Fibroblast of skin of back (primary cell): ENCODE data around the gene RALGAPA2.

Experiments
- DNase-seq: peaks from one replicate; pipeline ENCODE4 v3.0.0-alpha.2; 2013

Gene RALGAPA2

DNA sequence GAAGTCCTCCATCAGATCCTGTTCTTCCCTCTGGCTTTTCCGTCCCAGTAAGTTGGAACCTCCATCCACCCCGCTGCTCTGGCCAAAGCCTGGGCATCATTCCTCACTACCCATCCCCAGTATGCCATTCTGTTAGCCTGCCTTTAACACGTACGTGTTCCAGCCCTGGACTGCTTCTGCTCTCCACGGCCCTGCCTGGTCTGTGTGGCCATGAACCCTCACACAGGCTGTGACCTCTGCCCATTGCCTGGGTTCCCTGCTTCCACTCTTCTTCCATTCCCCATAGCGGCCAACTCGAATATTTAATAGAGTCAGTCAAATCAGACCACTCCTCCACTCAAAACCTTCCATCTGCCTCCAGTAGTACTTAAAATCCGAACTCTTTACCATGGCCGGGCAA is 29.4 kb downstream of the RALGAPA2 start:
- no peak for DNase-seq

DNA sequence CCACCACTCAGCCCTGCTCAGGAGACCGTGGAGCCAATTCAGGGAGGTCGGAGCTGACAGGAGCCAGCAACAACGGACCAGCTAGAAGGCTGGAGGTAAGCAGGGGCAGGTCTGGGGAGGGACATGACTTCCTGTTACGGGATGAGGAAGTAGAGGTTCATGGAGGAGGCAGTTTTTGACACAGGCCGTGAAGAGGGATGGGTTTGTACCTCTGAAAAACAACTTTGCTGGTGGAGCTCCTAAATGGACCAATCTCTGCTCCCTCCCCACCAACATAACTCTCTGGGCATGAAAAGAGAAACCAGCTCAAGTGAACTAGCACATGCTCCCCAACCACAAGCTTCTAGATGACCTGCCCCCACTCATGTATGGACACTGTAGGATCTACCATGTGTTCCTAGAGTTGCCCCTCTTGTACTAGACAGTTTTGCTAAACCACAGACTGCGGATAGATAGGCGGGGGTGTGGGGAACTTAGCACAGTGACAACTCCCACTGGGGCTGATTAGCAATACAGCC is 31.4 kb downstream of the RALGAPA2 start:
- DNase-seq = no peak

DNA sequence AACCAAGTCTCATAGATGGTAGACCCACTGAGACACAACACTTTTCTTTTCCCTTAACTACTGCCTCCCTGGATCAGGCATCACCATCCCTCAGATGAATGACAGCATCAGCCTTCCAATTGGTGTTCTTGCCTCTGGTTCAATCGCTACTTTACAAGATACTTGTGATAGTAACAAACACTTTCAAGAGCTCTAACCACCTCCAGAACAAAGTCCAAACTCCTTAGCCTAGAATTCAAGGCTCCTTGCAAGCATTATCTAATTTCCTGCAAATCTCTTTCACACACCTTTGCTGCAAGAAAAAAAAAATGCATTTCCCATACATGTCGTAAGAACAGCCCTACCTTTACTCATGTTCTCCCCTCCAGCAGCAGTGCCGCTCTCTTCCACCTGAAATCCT is 33.1 kb downstream of the RALGAPA2 start:
- DNase-seq = no peak

DNA sequence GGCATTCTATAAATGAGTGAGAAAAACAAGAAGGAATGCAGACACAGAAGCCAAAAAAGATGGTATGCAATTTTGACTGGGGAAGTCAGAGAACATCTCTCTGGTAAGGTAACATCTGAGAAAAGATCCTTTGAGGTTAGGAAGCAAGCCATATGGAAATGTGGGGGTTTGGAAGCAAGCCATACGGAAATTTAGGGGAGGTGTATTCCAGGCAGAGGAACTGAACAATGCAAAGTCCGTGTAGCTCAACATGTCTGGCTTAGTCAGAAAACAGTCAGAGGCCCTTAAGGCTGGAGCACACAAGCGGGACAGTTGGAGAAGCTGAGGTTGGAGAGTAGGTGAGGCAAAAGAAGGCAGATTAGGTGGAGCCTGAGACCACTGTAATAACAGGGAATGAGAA is 35.3 kb downstream of the RALGAPA2 start:
- no peak for DNase-seq

DNA sequence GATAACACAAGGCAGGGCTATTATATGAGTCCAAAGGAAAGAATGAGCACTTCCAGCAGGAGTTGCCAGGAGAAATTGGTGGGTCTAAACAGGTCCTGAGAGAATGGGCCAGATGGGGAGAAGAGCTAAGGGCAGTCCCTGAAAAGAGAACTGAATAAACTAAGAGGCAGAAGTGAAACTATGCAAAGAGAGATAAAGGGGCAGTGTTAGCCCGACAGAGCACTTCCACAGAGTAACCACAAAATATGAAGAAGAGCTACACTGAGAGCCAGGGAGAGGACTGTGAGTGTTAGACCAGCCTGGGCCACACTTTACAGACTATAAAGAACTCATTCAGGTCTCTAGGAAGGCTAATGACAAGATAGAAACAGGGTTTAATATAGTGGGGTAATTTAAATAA is 43.8 kb downstream of the RALGAPA2 start:
- peak; percentile 7 for DNase-seq

DNA sequence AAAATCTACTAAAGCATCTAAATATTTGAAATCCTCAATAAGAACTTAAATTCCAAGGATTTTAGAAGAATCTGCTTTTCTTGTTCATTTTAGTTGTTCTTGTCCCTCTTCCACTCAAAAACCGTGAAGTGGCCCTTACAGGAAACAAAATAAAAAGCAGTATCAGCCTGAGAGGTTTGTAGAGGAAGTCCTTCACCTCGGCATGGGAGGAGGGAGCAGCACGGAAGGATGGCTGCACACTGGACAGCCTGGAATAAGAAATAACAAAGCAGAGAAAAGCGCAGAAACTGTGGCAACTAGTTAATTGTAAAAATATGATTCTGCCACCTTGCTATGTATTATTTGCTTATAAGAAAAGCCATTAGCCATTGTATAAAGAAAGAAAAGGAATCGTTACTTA is 46.1 kb downstream of the RALGAPA2 start:
- no peak for DNase-seq

DNA sequence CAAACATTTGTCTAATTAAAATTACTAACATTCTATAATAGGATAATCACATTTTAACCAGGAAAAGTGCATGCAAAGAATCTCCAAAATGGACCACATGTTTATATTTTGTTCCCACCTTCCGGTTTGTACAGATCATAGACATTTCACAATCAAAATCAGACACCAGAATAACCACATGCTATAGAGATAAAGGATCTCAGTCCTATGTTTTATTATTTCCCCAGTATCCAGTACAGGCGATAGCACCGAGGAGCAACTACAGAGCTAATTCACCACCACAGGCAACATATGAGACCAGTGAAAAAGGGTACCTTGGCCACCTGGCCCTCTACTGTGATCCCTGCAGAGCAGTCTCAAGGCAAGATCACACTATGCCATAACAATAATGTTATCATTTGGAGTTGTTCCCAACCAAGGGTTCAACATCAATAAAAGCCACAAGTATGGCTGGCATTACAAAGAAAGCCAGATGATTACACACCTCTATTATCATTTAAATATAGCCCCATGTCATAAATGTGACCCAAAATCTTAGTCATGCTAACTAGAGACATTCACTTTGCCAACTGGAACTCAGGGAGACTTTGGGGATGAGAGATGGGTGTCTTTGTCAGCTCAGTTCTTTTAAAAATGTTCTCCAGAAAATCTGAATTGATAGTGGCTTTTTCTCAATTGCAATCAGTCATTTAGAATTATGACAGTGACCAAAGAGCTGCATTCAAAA is 46.7 kb downstream of the RALGAPA2 start:
- no peak for DNase-seq

DNA sequence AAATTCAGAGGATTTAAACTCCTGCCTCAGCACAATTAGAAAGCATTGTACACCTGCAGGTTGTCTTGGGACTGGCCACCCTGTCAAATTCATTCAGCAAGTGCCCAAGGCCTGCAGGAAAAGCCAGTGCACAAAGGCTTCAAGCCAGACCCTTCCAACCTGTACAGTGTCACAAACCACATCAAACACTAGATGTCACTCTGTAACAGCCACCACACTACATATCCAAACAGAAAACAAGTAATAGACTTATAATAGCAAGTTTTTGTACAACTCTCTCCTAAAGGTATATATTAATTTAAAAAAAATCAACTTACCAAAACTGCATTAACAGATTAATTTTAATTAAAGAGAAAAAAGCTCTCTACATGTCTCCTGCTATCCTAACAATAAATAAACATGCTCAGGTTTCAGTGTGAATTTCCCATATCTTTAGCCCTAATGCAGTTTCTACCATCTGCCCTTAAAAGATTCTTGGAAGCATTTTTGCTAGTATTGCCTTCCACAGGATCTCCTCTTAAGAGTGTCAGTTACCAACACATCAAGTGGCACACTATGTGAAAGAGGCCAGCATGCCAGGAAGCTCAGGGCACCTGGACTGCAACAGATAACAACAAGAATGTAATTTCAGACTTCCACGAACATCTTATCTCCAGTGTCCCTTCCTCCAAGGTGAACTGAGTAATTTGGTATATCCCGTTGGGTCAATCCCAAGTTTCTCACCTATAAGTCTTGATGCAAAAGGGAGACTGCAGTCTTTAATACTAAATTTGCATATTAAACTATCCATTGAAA is 47.5 kb downstream of the RALGAPA2 start:
- DNase-seq = peak; percentile 15

DNA sequence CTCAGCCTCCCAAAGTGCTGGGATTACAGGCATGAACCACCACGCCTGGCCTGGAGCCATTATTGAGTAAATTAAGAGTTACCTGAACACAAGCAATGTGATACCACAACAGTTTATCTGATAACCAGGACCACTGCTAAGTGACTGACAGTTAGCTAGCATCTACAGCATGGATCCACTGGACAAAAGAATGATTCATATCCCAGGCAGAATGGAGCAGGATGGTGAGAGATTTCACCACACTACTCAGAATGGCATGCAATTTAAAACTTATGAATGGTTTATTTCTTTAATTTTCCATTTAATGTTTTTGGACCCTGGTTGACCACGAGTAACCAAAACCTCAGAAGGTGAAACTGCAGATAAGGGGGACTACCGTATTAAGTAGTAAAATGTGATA is 48.6 kb downstream of the RALGAPA2 start:
- no peak for DNase-seq

DNA sequence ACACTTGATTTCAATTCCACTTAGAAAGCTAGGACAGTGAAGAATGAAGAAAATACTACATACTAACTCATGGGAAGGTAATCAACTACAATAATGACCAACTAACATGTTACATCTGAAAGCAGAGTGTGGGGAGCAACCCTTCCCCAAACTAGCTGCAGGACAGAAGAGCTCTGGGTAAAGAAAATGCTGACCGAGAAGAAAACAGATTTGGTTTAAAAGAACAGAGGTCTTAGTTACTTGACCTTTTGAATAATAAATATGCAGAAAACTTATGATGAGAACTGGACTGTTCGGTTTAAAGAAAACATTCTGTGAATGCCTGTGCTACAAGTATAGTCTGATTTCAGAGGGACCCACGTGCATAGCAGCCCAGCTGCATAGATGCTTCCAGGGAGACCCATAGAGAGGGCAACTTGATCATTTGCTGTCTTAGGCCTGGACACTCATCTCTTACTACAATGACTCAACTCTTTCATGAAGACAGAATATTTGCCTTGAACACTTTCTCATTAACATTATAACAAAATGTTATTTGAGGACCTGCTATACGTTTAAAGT is 53.5 kb downstream of the RALGAPA2 start:
- DNase-seq = no peak

DNA sequence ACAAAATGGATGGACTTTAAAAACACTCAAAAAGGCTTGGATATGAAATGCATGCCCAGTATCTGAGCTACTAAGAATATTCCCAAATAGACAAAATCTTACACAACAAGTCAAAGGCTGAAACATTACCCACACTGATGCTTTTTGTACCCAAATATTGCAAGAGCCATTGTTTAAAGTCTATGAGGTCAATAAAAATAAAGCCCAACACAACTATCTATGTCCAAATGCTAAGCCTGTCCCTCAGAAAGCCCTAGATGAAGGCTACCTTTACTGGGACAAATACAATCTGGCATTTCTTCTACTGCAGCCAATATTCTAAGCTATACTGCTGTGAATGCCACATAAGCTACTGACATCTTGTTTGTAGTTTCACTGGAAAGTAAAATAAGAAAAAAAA is 54.3 kb downstream of the RALGAPA2 start:
- no peak for DNase-seq

DNA sequence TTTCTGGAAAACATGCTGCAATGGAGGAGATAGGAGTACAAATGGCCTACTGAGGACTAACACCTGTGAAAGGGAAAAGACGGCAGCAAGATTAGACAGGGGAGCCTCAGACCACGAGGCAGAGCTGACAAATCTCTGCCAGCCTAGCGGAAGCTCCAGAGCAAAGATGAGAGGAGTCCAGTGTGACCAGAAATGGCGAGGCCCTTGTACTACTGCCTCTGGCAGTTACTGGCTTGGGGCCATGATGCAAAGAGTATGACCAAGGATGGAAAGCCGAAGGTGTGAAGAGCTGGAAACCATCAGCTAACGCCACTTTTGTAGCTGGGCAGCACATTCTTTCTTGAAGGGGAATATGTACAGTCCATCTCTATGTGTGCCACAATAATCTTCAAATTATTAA is 55.4 kb downstream of the RALGAPA2 start:
- no peak for DNase-seq

DNA sequence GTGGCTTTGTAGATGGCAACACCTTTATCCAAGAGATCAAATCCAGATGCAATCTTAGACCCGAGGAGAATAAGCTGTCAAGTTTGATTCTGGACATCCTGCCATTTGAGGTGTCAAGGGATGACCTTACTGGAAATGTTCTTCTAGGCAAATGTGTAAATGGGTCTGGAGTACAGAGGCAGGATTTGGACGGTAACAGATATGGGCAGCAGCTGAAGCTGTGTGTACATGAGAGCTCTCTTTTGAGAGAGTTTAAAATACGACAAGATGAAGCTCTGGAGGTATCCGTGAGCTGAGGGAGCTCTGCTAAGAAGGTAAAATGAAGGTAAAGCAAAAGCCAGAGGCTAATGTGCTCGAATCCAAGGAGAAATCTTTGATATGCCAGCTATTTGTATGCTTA is 56.6 kb downstream of the RALGAPA2 start:
- no peak for DNase-seq

DNA sequence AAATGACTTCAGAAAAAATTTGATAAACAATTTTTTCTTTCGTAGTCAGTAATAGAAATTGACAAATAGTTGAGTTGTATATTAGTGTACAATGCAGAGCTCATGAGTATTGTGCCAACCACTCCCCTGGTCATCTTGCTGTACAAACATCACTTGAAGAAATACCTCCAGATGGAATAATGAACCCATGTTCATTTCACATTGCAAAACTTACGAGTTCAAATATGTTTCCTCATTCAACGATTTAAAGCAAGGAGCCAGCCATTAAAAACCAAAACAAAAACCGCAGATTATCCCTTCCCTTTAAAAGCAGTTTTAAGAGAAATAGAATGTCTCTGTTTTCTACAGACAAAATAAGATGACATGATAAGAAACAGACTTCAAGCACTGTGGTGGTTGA is 62.5 kb downstream of the RALGAPA2 start:
- no peak for DNase-seq

DNA sequence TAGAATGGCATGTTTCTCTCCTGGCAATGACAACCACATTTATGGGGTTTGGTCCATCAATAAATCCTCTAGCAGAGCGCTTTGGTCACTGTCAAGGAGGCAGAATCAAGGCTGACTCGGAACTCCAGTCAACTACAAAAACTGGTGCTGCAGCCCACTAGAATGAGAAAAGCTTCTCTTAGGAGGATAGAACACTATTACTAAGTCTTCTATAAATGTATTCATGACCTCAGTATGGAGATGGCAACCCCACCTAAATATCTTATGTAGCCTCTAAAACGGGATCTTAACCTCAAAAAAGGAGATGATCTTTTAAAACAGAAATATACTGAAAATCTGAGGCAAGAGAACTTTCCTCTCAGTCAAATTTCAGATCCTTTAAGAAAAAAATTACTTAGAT is 68.5 kb downstream of the RALGAPA2 start:
- no peak for DNase-seq

DNA sequence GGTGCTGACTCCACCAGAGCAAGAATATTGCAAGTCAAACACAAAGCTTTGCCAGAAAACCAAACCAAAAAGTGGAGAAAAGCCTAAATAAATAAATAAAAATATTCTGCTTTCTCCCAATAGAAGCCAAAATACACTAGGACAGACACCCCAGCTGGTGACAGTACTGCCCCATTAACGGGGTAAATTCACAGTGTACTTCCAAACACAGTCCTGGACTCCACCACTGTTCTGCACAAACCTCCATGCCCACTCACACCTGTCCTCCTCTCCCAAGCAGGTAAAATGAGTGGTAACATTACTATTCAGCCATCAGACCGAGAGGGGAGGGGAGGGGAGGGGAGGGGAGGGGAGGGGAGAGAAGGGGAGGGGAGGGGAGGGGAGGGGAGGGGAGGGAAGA is 70.7 kb downstream of the RALGAPA2 start:
- no peak for DNase-seq

DNA sequence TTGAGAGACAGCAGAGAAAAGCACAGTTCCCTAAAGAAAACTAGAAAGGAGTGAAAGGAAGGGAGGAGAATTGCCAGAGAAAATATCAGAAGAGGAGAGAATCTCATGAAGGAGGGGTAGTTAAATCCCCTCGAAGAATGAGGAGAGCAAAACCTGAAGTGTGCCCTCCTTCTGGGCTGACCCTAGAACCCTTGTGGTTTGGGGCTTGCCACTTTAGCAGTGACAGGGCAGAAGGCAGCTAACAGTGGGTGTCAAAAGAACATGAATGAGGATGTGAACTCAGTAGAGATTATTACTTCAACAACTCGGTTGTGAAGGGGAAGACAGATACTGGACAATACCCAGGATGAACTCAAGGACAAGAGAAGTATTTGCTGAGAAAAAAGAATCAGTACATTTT is 73.6 kb downstream of the RALGAPA2 start:
- DNase-seq = no peak

DNA sequence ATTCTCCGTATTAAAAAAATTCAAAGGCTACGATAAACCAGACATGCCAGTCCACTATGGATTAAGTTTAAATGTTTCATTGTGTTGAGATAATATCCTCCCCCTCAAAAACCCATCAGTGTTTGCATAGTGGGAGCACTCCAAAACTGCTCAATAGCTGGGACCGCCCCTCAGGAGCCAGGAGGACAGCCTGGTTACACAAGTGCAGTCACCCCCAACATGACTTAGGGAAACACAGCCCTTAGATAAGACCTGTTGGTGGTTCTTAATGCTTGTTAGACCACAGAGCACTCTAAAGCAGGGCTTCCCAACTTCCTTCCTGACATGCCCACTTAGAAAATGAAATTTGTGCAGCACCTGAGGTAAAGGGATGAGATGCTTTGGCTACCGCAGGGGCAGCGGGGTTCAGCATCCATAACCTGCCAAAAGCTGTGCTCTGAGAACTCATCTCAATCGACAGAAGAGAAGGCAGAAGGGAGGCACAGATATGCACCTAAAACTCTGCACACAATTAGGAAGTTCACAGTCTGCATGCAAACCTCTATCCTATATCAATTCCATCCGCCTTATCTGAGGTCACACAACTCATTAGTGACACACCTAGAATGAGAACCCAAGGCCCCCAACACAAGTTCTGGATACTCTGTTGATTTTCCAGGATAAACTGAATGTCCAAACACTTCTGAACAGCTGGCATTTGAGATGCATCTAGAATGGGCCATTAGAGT is 74.3 kb downstream of the RALGAPA2 start:
- DNase-seq = no peak

DNA sequence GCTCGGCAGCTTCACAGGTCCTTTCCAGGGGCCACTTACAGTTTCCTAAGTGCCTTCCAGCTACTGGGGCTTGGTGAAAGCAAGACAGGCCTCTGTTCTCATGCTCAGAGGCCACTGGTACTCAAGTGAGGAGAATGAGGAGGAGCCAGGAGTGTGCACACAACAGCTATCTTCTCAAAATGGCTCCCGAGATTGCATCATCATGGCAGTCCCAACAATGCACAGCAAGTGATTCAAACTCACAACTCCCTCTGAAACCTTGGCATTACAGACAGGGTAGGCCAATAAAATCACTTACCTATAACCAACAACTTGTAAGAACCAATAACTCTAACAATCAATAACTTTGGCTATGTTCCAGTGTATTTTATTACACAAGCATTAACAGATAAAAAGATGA is 77.4 kb downstream of the RALGAPA2 start:
- no peak for DNase-seq

DNA sequence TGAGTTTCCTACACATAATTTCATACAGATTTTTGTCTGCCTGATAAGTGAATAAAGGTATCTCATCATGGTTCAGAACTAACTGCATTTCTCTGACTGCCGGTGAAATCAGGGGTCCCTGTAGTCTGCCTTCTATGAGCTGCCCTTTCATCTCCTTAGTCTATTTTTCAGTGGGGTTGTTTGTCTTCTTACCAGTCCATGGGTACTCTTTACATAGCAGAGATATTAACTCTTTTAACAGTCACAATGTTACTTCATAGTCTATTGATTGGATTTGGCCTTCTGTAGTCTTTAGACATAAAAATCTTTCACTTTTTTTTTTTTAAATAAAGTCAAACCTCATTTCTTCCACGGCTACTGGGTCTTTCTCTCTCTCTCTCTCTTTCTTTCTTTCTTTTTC is 79.8 kb downstream of the RALGAPA2 start:
- DNase-seq = no peak

DNA sequence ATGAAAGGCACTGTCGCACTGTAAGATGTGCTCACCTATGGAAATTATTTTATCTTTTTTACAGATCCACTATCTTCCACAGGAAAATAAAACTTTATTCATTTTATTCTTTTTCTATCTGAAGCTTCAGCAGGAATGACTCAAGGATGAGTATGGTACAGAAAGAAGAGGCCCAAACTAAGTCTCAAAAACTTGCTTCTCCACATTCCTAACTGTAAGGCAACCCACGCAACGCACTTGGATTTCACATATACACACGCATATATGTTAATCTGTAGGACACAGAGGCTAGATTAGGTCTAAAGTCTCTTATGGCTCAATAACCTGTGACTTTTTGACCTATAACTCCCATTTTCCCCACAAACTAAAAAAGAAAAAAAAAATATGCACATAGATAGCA is 81.9 kb downstream of the RALGAPA2 start:
- no peak for DNase-seq

DNA sequence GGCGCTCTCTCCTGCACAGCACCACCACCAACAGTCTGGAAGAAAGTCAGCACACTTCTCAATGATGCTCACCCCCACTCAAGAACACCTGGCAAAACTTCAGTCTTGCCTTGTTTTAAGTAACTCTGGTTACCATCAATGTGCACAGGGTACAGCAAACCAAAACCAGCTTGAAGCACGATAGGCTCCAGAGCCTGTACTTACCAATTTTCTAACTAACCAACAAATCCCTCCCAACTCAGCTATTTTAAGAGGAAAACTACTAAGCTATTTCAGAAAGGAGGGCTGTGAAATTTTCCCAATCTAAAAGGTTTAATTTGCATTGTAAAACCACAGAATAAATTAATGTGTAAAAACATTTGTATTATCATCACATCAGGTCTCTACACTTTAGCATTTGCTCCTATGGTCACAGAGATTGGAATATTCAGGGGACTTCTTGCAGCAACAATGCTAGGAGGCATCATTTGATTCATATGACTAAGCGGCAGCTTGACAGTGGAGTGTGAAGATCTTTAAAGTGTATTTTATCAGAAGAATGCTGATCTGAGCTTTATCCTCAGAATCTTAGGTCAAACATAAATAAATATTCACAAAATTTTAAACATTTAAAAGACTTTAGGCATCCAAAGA is 82.8 kb downstream of the RALGAPA2 start:
- no peak for DNase-seq

DNA sequence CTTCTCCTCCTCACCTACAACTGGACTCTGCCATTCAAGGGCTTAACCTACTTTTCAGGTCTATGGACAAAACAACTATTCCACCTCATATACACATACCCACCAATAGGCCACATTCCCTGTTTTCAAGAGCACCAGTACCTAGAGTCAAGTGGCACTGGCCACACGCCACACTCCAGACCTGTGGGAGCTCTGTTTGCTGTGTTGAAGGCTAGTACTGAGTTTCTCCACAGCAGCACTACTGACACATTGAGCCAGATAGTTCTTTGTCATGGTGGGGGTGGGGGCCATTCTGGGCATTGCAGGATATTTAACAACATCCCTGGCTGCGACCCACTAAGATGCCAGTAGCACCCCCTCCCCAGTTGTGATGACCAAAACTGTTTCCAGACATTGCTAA is 84.1 kb downstream of the RALGAPA2 start:
- no peak for DNase-seq
